Stimulated activated CD8-positive, alpha-beta memory T cell treated with anti-CD3 and anti-CD28 coated beads, Interleukin-12 subunit alpha, Interleukin-12 subunit beta, amount 100 ng/mL, for 24 hours (primary cell): ENCODE data around the gene TIAL1.
"Not testable (repeated sequence)": the region's sequence is repeated elsewhere in the genome, so short reads cannot be mapped to it uniquely, and the experiment has no call there.

Source experiments
- DNase-seq: peaks from one replicate; pipeline ENCODE4 v3.0.0-alpha.2; 2020; ENCODE audit errors: extremely low read depth

TIAL1 gene, protein sequence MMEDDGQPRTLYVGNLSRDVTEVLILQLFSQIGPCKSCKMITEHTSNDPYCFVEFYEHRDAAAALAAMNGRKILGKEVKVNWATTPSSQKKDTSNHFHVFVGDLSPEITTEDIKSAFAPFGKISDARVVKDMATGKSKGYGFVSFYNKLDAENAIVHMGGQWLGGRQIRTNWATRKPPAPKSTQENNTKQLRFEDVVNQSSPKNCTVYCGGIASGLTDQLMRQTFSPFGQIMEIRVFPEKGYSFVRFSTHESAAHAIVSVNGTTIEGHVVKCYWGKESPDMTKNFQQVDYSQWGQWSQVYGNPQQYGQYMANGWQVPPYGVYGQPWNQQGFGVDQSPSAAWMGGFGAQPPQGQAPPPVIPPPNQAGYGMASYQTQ

DNA sequence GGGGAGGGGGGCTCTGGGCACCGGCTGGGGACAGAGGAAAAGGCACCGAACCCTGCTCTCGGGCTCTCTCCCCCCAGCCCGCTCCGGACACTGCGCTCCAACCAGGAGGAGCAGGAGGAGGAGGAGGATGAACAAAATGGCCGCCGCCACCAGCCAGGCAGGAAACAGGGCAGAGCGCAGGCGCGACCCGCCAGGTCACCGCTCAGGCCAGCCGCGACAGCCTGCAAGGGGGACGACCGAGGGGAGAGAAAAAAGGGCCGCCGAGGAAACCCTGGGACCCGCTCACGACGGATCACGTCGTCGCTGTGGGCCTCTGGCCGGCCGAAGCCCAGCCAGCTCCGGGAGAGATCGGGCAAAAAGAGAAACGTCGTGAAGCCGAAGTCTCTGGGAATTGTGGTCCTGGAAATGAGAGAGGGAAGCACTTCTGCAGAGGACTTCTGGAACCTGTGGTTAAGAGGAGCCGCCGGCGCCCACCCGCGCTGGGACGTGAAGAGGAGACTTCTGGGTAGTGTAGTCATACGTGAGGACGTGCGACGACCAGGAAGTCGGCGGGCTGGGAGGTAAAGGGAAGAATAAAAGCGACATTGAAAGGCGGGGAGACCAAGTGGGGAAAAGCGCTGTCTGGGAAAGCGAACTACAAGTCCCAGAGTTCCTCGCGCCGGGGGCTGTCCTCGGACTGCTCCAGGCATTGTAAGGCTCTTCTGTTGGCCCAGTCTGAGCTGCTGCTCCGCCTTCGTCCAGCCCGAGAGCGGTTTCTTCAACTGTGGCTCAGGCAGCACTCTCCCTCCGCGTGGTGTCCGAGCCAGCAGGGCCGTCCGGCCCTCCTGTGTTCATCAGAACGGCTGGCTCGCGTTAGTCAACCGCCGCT lies at the start of gene TIAL1:
Gene TIAL1 (minus strand): TSS at position 428 of the 868 bp plus-strand sequence. CDS start 499 bp downstream, outside the sequence.
- DNase-seq, result peak; percentile 82

DNA sequence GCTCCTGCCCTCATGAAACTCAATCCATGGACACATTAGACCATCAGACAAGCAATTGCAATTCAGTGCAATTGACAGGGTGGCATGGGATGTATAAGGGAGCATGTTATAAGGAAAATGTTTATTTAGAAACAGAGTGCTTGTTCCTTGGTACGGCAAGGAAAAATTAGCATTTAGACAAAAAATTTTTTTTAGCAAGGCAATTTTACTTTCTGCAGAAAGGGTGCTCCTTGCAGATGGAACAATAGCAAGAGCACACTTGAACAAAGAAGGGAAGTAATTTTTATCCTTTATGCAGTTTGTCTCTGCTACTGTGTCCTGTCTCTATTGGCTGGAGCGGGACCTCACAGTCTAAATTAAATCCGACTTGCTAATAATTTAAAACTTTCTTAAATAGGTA lies 48.2 kb upstream of the TIAL1 start:
- no peak for DNase-seq

DNA sequence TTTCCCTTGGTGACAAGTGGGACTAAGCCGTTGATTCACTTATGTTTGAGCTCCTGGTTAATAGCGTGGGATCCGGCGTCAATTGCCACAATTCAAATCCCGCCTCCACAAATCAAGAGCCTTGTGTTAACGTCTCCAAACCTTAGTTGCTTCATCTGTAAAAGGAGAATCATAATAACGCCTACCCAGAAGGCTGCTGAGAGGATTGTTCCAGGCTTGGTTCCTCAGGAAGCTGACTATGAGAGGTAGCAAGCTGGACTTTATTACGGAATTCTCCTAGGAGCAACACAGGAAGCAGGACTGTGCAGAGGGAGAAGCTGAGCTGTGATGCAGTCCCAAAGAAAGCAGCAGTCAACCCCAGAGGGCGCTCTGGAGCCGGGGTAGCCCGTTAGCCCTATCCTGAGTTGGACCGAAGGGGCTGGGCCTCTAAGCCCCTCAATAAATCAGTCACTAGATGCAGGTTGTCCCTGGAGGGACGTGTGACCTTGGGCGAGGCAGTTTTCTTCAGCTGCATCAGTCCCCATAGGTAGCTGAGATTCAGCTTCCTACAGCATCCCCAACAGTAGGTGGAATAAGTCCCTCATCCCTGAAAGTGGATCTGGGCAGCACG lies 47.5 kb upstream of the TIAL1 start:
- DNase-seq, result no peak

DNA sequence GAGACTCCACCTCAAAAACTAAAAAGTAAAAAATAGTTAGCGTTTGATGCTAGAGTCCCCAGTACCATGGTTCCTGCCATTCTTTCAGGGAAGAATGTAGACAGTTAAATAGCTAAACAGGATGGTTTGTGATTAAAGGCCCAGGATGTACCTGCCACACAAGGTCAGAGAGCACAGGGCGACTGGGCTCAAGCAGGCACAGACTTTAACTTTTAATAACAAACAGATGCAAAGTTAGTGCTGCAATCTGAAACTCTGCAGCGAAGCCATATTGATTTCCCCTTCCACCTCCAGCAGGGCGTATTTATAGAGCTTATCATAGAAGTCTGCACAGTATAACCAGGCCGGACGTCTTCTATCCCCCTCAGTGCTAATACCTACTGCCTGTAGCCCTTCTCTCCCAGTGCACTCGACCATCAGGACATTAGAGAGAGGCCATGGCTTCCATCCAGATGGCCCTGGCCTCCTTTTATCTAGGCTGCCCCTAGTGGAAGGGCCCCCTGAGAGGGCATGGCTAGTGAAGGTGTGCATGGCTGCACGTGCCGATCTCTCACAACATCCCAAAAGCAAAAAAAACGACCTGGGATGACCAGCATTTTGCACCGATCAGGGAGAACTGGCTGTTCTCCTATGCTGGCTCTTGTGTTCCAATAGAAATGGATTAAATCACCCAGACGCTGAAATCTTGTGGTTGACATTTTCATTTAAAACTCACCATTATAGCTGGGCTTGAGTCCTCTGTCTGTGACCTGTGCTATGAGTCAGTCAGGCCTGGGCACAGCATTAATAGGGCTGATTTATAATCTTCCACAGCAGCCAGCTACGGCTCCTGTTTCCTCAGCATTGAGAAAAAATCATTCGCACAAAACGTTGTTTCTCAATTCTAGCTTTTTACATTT lies 46.8 kb upstream of the TIAL1 start:
- no peak for DNase-seq

DNA sequence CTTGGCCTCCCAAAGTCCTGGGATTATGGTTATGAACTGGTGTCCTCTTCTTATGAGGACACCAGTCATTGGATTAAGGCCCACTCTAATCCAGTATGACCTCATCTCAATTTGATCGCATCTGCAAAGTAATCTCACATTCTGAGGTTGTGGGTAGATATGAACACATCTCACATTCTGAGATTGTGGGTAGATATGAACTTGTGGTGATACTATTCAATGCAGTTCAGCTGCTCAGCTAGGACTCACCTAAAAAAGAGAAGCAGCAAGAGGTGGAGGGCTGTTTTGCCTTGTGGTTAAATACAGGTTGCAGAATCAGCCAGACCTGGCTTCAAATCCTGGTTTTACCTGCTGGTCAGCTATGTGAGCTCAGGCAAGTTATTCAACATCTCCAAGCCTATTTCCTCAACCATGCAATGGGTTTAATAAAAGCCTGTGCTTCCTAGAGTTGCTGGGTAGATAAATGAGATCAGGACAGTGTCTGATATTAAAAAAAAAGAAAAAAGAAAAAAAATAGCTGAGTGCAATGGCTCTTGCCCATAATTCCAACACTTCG lies 45.9 kb upstream of the TIAL1 start:
- DNase-seq, result no peak

DNA sequence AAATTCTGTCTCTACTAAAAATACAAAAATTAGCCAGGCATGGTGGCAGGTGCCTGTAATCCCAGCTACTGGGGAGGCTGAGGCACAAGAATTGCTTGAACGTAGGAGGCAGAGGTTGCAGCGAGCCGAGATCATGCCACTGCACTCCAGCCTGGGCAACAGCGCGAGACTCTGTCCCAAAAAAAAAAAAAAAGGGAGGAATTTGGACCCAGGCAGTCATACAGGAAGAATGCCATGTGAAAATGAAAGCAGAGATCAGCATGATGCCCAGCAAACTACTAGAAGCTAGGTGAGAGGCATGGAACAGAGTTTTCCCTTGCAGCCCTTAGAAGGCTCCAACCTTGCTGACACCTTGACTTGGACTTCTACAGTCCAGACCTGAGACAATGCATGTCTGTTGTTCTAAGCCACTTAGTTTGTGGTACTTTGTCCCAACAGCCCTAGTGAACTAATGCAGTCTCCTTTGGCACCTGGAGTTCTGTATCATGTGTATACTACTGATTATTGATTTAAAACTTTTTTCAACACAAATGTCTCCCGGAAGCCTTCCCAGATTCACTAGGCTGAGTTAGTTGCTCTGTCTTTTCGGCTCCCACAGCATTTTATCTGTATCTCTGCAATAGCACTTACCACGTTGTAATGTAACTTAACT lies 44.2 kb upstream of the TIAL1 start:
- DNase-seq, result no peak

DNA sequence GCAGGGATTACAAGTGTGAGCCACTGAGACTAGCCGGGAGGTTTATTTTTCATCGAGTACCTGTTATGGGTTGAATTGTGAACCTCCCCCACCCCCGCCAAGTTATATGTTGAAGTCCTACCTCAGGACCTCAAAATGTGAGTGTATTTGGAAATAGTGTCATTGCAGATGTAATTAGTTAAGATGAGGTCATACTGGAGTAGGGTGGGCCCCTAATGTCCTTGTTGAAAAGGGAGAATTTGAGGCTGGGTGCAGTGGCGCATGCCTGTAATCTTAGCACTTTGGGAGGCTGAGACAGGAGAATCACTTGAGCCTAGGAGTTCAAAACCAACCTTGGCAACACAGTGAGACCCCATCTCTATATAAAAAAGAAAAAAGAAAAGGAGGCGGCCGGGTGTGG lies 43.6 kb upstream of the TIAL1 start:
- DNase-seq, result no peak

DNA sequence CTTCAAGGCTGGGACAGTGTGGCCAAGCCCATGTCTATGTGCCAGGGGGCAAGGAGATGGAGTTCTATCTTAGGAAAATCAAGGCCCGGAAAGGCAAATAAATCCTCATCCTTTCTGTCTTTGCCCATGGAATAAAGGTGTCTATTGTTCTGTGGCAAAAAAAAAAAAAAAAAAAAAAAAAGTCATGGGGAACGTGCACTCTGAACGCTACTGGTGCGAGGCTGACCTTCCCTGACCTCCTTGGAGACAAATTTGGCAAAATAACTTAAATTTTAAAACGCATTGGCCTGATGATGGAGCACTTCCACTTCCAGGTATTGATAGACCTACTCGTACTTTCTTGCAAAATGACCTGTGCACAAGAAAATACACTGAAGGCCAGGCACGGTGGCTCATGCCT lies 42.2 kb upstream of the TIAL1 start:
- DNase-seq, result no peak

DNA sequence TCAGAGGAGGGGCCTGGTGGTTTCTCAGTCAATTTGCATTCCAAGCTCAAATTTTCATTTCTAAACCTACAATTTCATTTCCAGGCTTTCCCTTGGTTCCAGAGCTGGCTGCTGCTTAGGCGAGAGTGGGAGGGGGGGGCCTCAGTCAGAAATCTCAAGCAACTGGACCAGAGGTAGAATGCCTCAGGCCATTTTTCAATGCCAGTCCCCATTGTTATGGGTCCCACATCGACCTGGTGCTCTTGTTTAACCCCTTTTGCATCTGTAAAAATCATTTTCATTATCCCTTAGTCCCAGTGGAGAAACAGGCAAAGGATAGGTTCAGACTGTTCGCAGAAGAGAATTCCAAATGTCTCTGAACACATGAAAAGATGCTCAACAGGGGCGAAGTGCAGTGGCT lies 40.9 kb upstream of the TIAL1 start:
- DNase-seq, result no peak

DNA sequence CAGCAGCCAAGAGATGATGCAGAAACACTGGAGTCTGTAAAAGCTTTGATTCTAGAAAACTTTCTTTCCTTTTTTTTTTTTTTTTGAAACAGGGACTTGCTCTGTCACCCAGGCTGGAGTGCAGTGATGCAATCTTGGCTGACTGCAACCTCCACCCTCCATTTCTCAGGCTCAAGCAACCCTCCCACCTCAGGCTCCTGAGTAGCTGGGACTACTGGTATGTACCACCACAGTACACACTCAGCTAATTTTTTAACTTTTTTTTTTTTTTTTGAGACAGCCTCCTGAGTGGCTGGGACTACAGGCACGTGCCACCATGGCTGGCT lies 37.4 kb upstream of the TIAL1 start:
- DNase-seq, result no peak

DNA sequence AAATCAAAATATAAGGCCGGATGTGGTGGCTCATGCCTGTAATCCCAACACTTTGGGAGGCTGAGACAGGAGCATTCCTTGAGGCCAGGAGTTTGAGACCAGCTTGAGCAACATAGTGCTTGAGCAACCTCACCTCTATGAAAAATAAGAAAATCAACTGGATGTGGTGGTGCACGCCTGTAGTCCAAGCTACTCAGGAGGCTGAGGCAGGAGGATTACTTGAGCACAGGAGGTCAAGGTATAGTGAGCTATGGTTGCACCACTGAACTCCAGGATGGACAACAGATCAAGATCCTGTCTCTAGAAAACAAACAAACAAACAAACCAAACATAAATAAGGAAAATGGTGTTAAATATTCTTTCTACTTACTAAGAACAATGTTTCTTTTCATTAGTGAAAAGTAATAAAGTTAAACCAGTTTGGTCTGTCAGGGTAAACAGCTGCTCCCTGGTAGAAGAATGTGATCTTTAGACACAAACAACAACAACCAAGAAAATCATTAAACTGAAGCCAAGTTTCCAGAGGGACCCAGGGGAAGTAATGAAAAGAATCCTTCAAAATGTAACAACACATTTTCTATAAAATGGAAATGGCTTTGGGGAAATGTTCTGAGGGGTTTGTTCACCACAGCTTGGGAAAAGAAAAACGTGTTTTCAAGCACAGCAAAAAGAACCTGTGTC lies 36.9 kb upstream of the TIAL1 start:
- no peak for DNase-seq

DNA sequence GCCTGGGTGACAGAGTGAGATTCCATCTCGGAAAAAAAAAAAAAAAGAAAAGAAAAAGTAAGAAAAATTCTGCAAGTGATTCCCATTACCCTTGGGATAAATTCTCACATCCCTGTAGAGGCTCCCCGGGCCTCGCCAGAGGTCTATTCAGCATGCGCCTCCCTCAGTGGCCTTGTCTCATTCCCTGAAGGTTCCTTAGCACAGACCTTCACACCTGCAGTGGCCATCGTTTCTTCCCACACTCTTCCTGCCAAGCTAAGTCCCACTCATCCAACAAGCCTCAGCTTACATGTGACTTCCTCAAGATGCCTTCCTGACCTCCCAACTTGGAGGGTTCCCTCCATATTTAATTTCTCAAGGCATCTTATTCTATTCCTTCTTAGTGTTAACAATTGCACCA lies 33.5 kb upstream of the TIAL1 start:
- no peak for DNase-seq

DNA sequence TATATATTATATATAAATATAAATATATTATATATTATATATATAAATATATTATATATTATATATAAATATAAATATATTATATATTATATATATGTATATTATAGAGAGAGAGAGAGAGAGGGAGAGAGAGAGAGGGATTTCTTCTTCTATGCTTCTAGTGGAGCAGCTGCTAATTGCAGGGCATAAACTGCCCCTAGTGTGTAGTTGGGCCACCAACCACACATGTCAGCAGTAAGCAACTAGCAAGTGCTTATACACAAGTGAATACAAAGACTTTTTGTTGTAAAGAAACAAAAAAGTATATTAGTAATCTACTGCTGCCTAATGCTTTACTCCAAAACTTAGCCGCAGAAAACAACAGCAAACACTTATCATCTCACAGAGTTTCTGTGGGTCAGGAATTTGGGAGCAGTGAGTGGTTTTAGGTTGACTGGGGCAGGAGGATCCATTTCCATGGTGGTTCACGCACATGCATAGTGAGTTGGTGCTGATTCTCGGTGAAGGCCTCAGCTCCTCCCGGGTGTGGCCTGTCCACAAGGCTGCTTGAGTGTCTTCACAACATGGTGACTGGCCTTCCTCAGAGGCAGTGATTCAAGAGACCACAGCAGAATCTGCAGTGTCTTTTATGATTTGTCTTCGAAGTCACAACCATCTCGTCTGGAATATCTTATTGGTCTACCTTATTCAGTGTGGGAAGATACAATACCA lies 29.0 kb upstream of the TIAL1 start:
- DNase-seq, result no peak

DNA sequence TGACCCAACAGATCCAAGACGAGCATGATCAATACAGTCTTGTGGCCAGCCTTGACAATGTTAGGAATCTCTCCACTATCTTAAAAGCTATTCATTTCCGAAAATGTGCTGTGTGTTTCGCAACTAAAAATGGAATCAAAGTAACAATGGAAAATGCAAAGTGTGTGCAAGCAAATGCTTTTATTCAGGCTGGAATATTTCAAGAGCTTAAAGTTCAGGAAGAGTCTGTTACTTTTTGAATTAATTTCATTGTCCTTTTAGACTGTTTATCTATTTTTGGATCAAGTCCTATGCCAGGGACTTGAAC lies 24.3 kb upstream of the TIAL1 start:
- DNase-seq, result no peak

DNA sequence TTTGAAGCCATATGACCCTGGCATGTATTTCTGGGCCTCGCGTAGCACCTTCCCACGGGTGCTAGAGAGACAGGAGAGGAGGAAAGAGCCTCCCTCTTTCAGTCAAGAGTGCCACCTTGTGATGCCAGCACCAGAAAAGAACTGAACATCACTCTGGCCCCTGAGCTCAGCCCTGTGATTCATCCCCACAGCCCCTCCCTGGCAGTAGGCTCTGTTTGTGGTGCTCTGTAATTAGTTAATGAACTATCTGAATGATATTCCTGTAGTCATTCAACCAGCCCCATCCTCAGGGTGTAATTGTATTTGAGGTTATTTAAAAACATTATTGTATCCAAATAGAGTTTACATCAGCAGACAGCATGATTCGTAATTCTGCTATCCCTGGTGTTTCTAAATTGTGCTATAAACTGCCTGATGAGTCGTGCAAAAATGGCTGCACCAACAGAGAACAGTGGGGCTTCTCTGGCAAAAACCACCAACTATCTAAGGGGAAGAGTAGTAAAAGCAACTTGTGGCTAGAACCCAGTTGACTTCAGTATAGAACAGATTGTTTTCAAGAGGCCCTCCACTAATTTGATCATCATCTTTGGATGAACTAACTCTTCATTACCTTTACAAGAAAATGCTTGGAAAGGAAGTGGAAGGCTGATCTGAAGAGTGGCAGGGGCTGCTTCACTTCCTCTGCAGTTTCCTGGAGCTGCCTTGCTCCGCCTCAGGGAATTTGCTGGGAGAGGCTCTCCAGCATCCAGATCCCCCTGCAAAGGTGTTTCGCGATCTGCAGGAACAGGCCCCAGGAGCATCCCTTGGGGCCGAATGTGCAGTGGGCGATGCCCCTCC lies 23.7 kb upstream of the TIAL1 start:
- DNase-seq, result no peak

DNA sequence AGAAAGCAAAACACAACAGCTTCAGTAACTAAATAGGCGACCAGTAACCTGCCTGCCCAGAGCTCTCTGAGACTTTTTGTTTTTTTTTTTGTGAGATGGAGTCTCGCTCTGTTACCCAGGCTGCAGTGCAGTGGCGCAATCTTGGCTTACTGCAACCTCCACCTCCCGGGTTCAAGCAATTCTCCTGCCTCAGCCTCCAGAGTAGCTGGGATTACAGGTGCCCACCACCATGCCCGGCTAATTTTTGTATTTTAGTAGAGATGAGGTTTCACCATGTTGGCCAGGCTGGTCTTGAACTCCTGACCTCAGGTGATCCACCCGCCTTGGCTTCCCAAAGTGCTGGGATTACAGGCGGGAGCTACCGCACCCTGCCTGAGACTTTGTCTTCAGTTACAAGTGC lies 23.0 kb upstream of the TIAL1 start:
- DNase-seq, result not testable (repeated sequence)

DNA sequence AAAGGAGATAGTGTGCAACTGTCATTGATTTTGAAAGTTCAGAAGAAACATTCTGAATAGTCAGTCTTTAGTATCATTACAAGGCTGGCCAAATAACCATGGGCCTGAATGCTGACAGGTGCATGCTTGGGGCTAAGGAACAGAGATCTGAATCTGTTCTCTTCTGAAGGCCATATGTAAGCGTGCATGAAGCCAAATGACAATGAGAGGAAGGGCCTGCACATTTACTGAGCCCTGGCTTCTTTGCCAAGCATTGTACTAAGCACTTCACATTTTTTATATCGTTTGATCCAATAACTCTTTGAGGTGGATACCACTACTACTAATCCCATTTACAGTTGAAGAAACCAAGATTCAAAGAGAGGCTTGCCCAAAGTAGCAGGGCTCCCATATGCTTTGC lies 22.5 kb upstream of the TIAL1 start:
- no peak for DNase-seq

DNA sequence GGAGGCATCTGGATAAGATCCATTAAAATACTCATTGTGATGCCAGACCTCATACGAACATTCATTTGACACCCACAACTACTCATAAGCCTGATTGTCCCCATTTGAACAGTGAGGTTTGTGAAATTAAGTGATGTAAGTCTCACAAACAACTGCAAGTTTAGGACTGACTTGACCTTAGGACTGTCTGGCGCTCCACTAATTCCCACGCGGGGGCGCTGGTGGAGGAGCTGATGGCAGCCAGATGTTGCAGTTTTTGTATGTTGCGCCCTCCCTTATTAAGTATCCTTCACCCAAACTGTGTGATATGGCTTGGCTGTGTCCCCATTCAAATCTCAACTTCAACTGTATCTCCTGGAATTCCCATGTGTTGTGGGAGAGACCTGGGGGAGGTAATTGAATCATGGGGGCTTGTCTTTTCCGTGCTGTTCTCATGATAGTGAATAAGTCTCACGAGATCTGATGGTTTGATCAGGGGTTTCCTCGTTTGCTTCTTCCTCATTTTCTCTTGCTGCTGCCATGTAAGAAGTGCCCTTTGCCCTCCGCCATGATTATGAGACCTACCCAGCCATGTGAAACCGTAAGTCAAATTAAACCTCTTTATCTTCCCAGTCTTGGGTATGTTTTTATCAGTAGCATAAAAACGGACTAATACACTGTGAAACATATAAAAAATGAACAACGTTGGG lies 20.3 kb upstream of the TIAL1 start:
- no peak for DNase-seq
